Measurements from ENCODE around the gene ZSCAN29. TPM values are rescaled to one million over a fixed set of nuclear protein-coding genes. Genes with fewer than 3 reads are reported as not detected.

The ZSCAN29 gene
- total and polyA plus RNA-seq, 2 experiments from 2014 or later = 15.3 to 40.5 TPM

- no peak for TF ChIP-seq ETS1 (IDR thresholded peaks at IDR 0.05)
- no peak for TF ChIP-seq STAT1 (IDR thresholded peaks at IDR 0.05; ENCODE audit: unreplicated experiment)
- TF ChIP-seq REST (IDR thresholded peaks at IDR 0.05; ENCODE audit: unreplicated experiment) = no peak
Measured at GRCh38 chr15:43382310-43382709, 11.5 kb upstream of the ZSCAN29 start (continued).

GRCh38 chr15:43378601-43379000 is 7.8 kb upstream of the ZSCAN29 start:
- no peak for DNase-seq (ENCODE audit: low spot score)
- ATAC-seq = no peak
- Mint-ChIP-seq H3K4me1 (no peaks in the 10 kb centered on the region), H3K36me3 (ENCODE audit: low read depth) (peaks cover 48% of the 10 kb centered on the region), H3K27me3 (ENCODE audit: insufficient read depth, low read depth, poor library complexity) (no peaks in the 10 kb centered on the region), H3K4me3 (no peak overlapping the region), H3K27ac (no peak overlapping the region), H3K9me3 (no peaks in the 10 kb centered on the region)
- no peak for TF ChIP-seq ETS1 (IDR thresholded peaks at IDR 0.05)
- TF ChIP-seq CTCF (conservative IDR thresholded peaks at IDR 0.05; ENCODE audit: low read depth in 2 of 2) = no peak
- no peak for TF ChIP-seq NANOG (IDR thresholded peaks at IDR 0.05; ENCODE audit: borderline replicate concordance)
- TF ChIP-seq ZNF462 (CRISPR knock-in tag; IDR thresholded peaks at IDR 0.05) = no peak
- no peak for TF ChIP-seq STAT1 (IDR thresholded peaks at IDR 0.05; ENCODE audit: unreplicated experiment)
- TF ChIP-seq EZH2phosphoT487 (IDR thresholded peaks at IDR 0.05; ENCODE audit: unreplicated experiment) = no peak
- no peak for TF ChIP-seq EZH2 (IDR thresholded peaks at IDR 0.05; ENCODE audit: low read depth, unreplicated experiment)
- TF ChIP-seq POLR2AphosphoS5 (IDR thresholded peaks at IDR 0.05; ENCODE audit: low read depth) = no peak
- TF ChIP-seq CREB1 (CRISPR knock-in tag; IDR thresholded peaks at IDR 0.05; ENCODE audit: low read depth) = no peak
- Histone ChIP-seq H2AFZ (no peak overlapping the region), H3K27me3 (ENCODE audit: insufficient read depth) (no peaks in the 10 kb centered on the region), H3K4me3 (no peak overlapping the region), H3K79me2 (replicated peaks; ENCODE audit: insufficient read depth) (peaks cover 5% of the 10 kb centered on the region), H3K36me3 (ENCODE audit: insufficient read depth) (peaks cover 35% of the 10 kb centered on the region), H3K27ac (ENCODE audit: low read depth) (no peak overlapping the region), H3F3A (replicated peaks; ENCODE audit: low read depth) (no peaks in the 10 kb centered on the region), H3K4me1 (ENCODE audit: insufficient read depth) (no peaks in the 10 kb centered on the region), H4K20me1 (replicated peaks; ENCODE audit: insufficient read depth) (0 out of 2 replicates have a peak, but pooled peaks cover 6% of the 10 kb centered on the region), H3K4me2 (no peak overlapping the region), H3K9me2 (ENCODE audit: insufficient read depth) (no peaks in the 10 kb centered on the region)

Data from GM23338 (cell line).